Liver (tissue), 9 donors: ENCODE measurements around the gene SETBP1. TPM values are rescaled to one million over a fixed set of nuclear protein-coding genes. Genes with fewer than 3 reads are reported as not detected.

ENCODE experiments used
- DNase-seq: peaks from one replicate; pipeline ENCODE4 v3.0.0-alpha.2; 2017; ENCODE audit warnings: low spot score
- H3K27ac ChIP-seq, 2 donors: one replicate each; pipeline ENCODE4 v1.7.0; 2013; ENCODE audit warnings: inconsistent platforms in 2 of 2, low read length in 2 of 2, control low read depth in 1 of 2, low read depth in 1 of 2, mild to moderate bottlenecking in 1 of 2
- H3K27me3 ChIP-seq, 4 donors: one replicate each; pipeline versions ENCODE4 v1.6.1 to v1.7.0; 2013; ENCODE audit warnings: low read length in 3 of 4, inconsistent platforms in 1 of 4, mild to moderate bottlenecking in 1 of 4, moderate library complexity in 1 of 4; ENCODE audit not compliant: control insufficient read depth in 4 of 4, insufficient read depth in 4 of 4
- H3K36me3 ChIP-seq, 4 donors: one replicate each; pipeline versions ENCODE4 v1.6.1 to v1.7.0; 2013; ENCODE audit warnings: low read length in 3 of 4, mild to moderate bottlenecking in 3 of 4, low read depth in 1 of 4, moderate library complexity in 1 of 4; ENCODE audit not compliant: control insufficient read depth in 4 of 4, insufficient read depth in 3 of 4
- H3K4me1 ChIP-seq, 4 donors: one replicate each; pipeline versions ENCODE4 v1.6.1 to v1.7.0; 2013; ENCODE audit warnings: low read length in 3 of 4, mild to moderate bottlenecking in 3 of 4, moderate library complexity in 1 of 4; ENCODE audit not compliant: control insufficient read depth in 4 of 4, insufficient read depth in 4 of 4
- H3K4me3 ChIP-seq, 3 donors: one replicate each; pipeline versions ENCODE4 v1.6.1 to v1.7.0; 2013; ENCODE audit warnings: low read length in 3 of 3, control low read depth in 1 of 3, low read depth in 1 of 3, mild to moderate bottlenecking in 1 of 3
- H3K9ac ChIP-seq, 2 donors: one replicate each; pipeline ENCODE4 v1.7.0; 2013; ENCODE audit warnings: low read length in 2 of 2, mild to moderate bottlenecking in 2 of 2, moderate library complexity in 2 of 2, control low read depth in 1 of 2, low read depth in 1 of 2
- H3K9me3 ChIP-seq, 4 donors: one replicate each; pipeline versions ENCODE4 v1.6.1 to v1.7.0; 2013; ENCODE audit warnings: low read length in 3 of 4; ENCODE audit not compliant: control insufficient read depth in 4 of 4
- EGR1 ChIP-seq, 2 donors: IDR thresholded peaks; 2 replicates each; pipeline ENCODE4 v1.6.1; 2016 to 2018; ENCODE audit warnings: antibody characterized with exemption in 2 of 2, low read depth in 2 of 2
- FOXA1 ChIP-seq: IDR thresholded peaks from 2 replicates; pipeline ENCODE4 v1.6.1; 2016; ENCODE audit warnings: antibody characterized with exemption
- FOXA2 ChIP-seq: IDR thresholded peaks from 2 replicates; pipeline ENCODE4 v1.6.1; 2016; ENCODE audit warnings: antibody characterized with exemption
- GABPA ChIP-seq, 2 donors: IDR thresholded peaks in 1 of 2; conservative IDR thresholded peaks in 1 of 2; 2 replicates each; pipeline ENCODE4 v1.6.1; 2016; ENCODE audit warnings: antibody characterized with exemption in 2 of 2, mild to moderate bottlenecking in 1 of 2, moderate library complexity in 1 of 2
- HNF4A ChIP-seq, 2 donors: conservative IDR thresholded peaks; 2 replicates each; pipeline ENCODE4 v1.6.1; 2016; ENCODE audit warnings: antibody characterized with exemption in 2 of 2, mild to moderate bottlenecking in 2 of 2
- HNF4G ChIP-seq: IDR thresholded peaks from 2 replicates; pipeline ENCODE4 v1.6.1; 2016; ENCODE audit warnings: antibody characterized with exemption
- JUND ChIP-seq, 2 donors: IDR thresholded peaks; 2 replicates each; pipeline ENCODE4 v1.6.1; 2016; ENCODE audit warnings: antibody characterized with exemption in 2 of 2
- NR2F2 ChIP-seq: IDR thresholded peaks from 2 replicates; pipeline ENCODE4 v1.6.1; 2016; ENCODE audit warnings: antibody characterized with exemption
- RAD21 ChIP-seq, 2 donors: IDR thresholded peaks; 2 replicates each; pipeline ENCODE4 v1.6.1; 2016; ENCODE audit warnings: antibody characterized with exemption in 2 of 2, mild to moderate bottlenecking in 2 of 2
- REST ChIP-seq: IDR thresholded peaks from 2 replicates; pipeline ENCODE4 v1.6.1; 2016; ENCODE audit warnings: antibody characterized with exemption, mild to moderate bottlenecking
- RXRA ChIP-seq, 2 donors: IDR thresholded peaks; 2 replicates each; pipeline ENCODE4 v1.6.1; 2017 to 2018; ENCODE audit warnings: antibody characterized with exemption in 2 of 2, mild to moderate bottlenecking in 1 of 2
- SP1 ChIP-seq: IDR thresholded peaks from 2 replicates; pipeline ENCODE4 v1.6.1; 2018; ENCODE audit warnings: antibody characterized with exemption, mild to moderate bottlenecking
- TAF1 ChIP-seq: conservative IDR thresholded peaks from 2 replicates; pipeline ENCODE4 v1.6.1; 2016; ENCODE audit warnings: antibody characterized with exemption, mild to moderate bottlenecking
- YY1 ChIP-seq: IDR thresholded peaks from 2 replicates; pipeline ENCODE4 v1.6.1; 2016; ENCODE audit warnings: antibody characterized with exemption, mild to moderate bottlenecking
- ZBTB33 ChIP-seq: IDR thresholded peaks from 2 replicates; pipeline ENCODE4 v1.6.1; 2016; ENCODE audit warnings: antibody characterized with exemption
- WGBS: extraction: QIAGEN DNeasy Blood & Tissue Kit; methylation state at CpG from one replicate; pipeline ENCODE4 v1.1.7; 2013; 5-methylcytosine and 5-hydroxymethylcytosine counted together
- polyA plus RNA-seq, 2 donors: library from polyadenylated mRNA; stranded (reverse) in 1 of 2; unstranded in 1 of 2; fragments of 200-250 nt in 1 of 2; fragments of >200 nt in 1 of 2; fragmentation: Nextera tagmentation in 1 of 2; extraction: Ambion mirVana in 1 of 2; gene quantifications; one replicate each; pipeline versions ENCODE4 v1.2.1 to v1.2.3, GENCODE V29; 2013 to 2015
- total RNA-seq, 2 donors: library from RNA; depleted of rRNA; stranded (reverse); fragments of >200 nt; gene quantifications; one replicate each; pipeline ENCODE4 v1.2.3, GENCODE V29; 2014
- TF ChIP-seq, protein P1 (sequence below): IDR thresholded peaks from 2 replicates; pipeline ENCODE4 v1.6.1; 2016; ENCODE audit warnings: antibody characterized with exemption
- donor health status: healthy.
- donor health status: healthy.
- donor health status: healthy.
- donor health status: healthy.
- donor health status: healthy.

Gene SETBP1
- total and polyA plus RNA-seq, 4 donors, result 2.5 to 15.8 (median 4.7) TPM

GRCh38 chr18:44750774-44751173 is 70.1 kb downstream of the SETBP1 start:
- DNase-seq, result no peak
- TF ChIP-seq RXRA (IDR thresholded peaks at IDR 0.05), result no peak
- TF ChIP-seq YY1, result no peak
- no peak for TF ChIP-seq RAD21 (IDR thresholded peaks at IDR 0.05)
- TF ChIP-seq GABPA (IDR thresholded peaks at IDR 0.05 in 1 of 2, conservative IDR thresholded peaks at IDR 0.05 in 1 of 2), result no peak
- TF ChIP-seq NR2F2, result no peak
- no peak for TF ChIP-seq ZBTB33
- no peak for TF ChIP-seq TAF1
- TF ChIP-seq, protein P1, sequence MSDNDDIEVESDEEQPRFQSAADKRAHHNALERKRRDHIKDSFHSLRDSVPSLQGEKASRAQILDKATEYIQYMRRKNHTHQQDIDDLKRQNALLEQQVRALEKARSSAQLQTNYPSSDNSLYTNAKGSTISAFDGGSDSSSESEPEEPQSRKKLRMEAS, result no peak
- TF ChIP-seq SP1, result no peak
- no peak for TF ChIP-seq REST
- no peak for TF ChIP-seq EGR1 (IDR thresholded peaks at IDR 0.05; ENCODE audit: low read depth in 2 of 2)
- H3K9ac ChIP-seq, result no peak overlapping the region
- H3K4me1 ChIP-seq, result peaks cover 0 to 7% (median 0%) of the 10 kb centered on the region in 4 donors
- H3K36me3 ChIP-seq, result no peaks in the 10 kb centered on the region
- H3K27ac ChIP-seq, result no peak overlapping the region
- 90% methylated on average over 1 of the region's 1 CpG for WGBS
- no peak overlapping the region for H3K4me3 ChIP-seq
- H3K9me3 ChIP-seq, result no peaks in the 10 kb centered on the region
- no peaks in the 10 kb centered on the region for H3K27me3 ChIP-seq

DNA sequence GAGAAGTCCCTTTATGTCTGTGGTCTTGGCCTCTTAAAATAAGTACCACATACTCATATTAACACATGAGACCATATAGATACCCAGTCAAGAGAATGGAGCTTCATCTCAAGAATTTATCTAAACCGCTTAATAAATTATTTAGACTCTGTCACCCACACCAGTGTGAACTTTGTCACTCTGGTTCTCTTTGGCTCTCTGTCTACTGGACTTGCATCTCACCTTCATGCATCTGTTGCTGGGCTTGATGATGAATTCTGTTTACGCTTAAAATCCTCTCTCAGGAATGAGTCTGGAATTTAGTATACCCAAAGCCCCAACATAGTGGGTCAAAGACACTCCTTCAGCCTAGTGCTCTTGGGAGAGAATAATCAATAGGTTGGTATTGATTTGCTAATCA is 73.9 kb downstream of the SETBP1 start:
- no peaks in the 10 kb centered on the region for H3K27me3 ChIP-seq
- no peak for DNase-seq
- WGBS, result 96% methylated on average over 2 of the region's 2 CpGs

More for the DNA sequence above, 73.9 kb downstream of the SETBP1 start:
- Histone ChIP-seq H3K9ac (no peak overlapping the region), H3K4me3 (no peak overlapping the region), H3K9me3 (no peaks in the 10 kb centered on the region), H3K36me3 (no peaks in the 10 kb centered on the region), H3K4me1 (peaks cover 0 to 11% (median 0%) of the 10 kb centered on the region in 4 donors), H3K27ac (no peak overlapping the region)
- TF ChIP-seq HNF4G (no peak), FOXA1 (no peak), JUND (IDR thresholded peaks at IDR 0.05) (no peak), FOXA2 (no peak), HNF4A (conservative IDR thresholded peaks at IDR 0.05) (peak; percentile 36 to 74), TAF1 (no peak), RAD21 (IDR thresholded peaks at IDR 0.05) (peak in 1 of 2 donors; percentile 5)
- TF ChIP-seq, protein P1, result no peak
